ENCODE results near the gene NDUFB3.

DNA sequence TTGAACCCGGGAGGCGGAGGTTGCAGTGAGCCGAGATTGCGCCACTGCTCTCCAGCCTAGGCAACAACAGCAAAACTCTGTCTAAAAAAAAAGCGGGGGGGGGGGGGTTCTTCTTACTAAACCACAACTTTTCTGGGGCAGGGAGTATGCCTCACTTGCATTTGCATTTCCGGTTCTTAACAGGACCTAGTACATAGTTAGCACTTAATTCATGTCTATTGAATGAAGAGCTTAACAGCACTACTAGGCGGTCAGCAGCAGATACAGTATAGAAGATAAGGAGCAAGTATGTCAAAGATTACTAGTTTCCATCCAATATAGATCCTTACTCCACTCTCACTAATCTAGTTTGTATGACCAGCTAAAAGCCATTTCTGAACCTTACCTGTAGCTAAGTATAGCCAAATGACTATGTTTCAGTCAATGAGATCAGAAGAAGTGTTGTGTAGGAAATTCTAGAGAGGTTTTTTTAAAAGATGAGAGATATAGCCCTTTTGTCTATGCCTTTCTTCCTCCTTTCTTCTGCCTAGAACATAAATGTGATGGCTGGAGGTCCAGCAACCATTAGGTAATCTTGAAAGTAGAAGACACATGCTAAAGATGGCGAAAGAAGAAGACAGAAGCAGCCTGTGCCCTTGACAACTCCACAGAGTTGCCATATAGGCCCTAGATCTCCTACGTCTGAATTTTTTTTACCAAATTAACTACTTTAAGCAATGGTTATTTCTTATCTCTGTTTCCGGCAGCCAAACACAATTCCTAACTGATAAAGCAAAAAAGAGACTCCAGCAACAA, 11.6 kb upstream of the NDUFB3 start:
- TF ChIP-seq, protein P1, sequence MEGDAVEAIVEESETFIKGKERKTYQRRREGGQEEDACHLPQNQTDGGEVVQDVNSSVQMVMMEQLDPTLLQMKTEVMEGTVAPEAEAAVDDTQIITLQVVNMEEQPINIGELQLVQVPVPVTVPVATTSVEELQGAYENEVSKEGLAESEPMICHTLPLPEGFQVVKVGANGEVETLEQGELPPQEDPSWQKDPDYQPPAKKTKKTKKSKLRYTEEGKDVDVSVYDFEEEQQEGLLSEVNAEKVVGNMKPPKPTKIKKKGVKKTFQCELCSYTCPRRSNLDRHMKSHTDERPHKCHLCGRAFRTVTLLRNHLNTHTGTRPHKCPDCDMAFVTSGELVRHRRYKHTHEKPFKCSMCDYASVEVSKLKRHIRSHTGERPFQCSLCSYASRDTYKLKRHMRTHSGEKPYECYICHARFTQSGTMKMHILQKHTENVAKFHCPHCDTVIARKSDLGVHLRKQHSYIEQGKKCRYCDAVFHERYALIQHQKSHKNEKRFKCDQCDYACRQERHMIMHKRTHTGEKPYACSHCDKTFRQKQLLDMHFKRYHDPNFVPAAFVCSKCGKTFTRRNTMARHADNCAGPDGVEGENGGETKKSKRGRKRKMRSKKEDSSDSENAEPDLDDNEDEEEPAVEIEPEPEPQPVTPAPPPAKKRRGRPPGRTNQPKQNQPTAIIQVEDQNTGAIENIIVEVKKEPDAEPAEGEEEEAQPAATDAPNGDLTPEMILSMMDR (IDR thresholded peaks at IDR 0.05; ENCODE audit: borderline replicate concordance, extremely low read depth, low read length, poor library complexity, severe bottlenecking) = no peak
- TF ChIP-seq EZH2 (IDR thresholded peaks at IDR 0.05; ENCODE audit: borderline replicate concordance, low read depth, low read length, severe bottlenecking) = no peak
